GM18951 (cell line): ENCODE results near the gene CARS2.
A peak's percentile ranks its signal among the peaks of the same experiment; 100 is the strongest.
"Not testable (repeated sequence)": the region's sequence is repeated elsewhere in the genome, so short reads cannot be mapped to it uniquely, and the experiment has no call there.

Experiments
- POLR2A ChIP-seq: IDR thresholded peaks from 4 replicates; pipeline ENCODE4 v1.6.1; 2011; ENCODE audit warnings: mild to moderate bottlenecking; ENCODE audit not compliant: insufficient read length, insufficient read depth; ENCODE audit errors: extremely low read depth
- in situ Hi-C: fragments of 300-500 bp; cut with MboI; formaldehyde crosslinking; loops from one replicate; pipeline ENCODE4 v1.12.0; 2022; ENCODE audit warnings: low sequenced_read_pairs, mixed read lengths, inconsistent platforms; ENCODE audit not compliant: unreplicated experiment

CARS2 gene

DNA sequence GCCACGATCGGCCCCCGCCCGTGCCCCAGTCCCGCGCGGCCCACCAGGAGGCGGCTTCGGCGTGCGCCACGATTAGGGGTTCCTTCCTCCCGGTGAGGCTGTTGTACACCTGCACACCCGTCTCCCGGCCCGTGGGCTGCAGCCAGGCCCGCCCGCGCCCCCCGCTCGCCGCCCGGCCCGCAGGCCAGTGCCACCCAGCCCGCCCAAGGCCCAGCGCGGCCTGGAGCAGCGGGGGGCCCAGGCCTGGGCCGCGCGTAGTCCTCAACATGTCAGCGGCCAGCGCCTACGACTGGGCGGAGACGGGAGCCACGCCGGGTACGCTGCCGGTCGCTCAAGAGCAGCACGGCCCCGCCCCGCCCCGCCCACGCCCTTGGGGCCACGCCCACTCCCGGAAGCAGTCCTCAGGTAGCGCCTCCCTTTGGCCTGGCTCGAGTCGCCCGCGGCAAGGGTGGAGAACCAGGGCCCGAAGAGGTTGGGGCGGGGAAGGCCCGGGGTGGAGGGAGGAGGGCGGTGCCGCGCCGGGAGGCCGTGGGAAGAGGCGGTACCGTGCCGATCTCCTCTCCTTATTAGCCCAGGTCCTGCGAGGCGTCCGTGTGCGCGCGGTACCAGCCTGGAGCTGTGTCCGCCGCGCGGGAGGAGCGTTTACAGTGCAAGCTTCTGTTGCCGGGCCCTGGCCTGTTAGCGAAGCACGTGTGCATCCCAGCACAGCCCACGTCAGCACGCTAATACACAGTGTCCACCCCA is at the start of gene CARS2:
Gene CARS2, minus strand, starts transcription at position 291 of the 744 bp plus-strand sequence. Its CDS starts 23 bp downstream, at position 268.
- in situ Hi-C loops: no loop called here

DNA sequence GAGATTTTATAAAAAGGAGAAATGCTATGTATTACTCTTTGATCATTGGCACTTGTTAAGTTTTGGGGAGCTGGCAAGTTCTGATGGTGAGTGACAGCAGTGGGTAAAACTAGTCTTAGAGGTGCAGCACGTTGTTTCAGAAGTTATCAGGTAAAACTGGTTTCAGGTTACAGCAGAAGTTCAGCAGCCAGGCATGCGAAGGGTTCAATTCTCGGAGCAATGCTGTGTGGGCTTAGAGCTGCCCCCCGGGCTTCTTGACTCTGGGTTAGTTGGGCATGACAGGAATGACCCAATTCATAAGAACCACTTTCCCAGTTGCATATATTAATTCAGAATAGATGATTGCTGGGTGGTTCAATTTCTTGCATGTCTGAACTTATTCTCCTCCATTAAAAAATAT is 42.4 kb upstream of the CARS2 start:
- TF ChIP-seq POLR2A: no peak
- in situ Hi-C loops: no loop called here

More for the DNA sequence above, at the start of gene CARS2:
- peak; percentile 85 for TF ChIP-seq POLR2A

DNA sequence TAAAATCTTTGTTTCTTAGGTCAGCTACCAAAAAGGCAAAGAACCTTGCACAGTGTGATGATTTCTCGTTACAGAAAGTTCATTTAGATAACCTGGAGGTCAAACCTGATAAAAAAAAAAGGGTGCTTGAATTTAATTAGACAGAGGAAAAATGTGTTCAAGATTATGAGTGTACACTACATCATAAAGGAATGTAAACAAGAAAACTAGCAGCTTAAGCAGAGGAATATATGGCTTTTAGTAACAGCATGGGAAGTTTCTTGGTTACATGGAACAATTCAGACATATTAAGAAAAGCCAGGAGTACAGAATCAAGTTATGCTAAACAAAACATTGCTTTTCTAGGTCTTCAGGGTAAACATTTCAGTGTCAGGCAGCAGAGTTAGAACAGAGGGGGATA is 40.5 kb upstream of the CARS2 start:
- in situ Hi-C loops: no loop called here
- no peak for TF ChIP-seq POLR2A

DNA sequence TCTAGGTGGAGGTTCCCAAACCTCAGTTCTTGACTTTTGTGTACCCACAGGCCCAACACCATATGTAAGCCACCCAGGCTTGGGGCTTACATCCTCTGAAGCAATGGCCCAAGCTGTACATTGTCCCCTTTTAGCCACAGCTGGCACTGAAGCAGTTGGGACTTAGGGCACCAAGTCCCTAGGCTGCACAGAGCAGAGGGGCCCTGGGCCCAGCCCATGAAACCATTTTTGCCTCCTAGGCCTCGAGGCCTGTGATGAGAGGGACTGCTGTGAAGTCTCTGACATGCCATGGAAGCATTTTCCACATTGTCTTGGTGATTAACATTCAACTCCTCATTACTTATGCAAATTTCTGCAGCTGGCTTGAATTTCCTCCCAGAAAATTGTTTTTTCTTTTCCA is 37.8 kb upstream of the CARS2 start:
- in situ Hi-C loops: no loop called here
- no peak for TF ChIP-seq POLR2A

GRCh38 chr13:110737555-110737954 is 31.6 kb upstream of the CARS2 start:
- in situ Hi-C loops: no loop called here

DNA sequence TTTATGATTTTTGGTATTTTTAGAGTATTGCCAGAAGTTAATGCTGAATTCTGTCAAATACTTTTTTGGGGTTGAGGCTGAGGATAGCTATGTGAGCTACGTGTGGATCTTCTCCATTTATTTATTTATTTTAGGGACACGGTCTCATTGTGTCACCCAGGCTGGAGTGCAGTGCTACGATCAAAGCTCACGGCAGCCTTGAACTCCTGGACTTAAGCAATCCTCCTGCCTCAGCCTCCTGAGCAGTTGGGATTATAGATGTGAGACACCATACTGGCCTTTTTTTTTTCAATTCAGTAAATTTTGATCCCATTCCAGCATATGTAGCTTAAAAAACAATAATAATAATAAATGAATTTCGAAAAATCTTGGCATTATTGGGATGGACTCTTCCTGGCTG is 28.6 kb upstream of the CARS2 start:
- in situ Hi-C loops: no loop called here
- TF ChIP-seq POLR2A: no peak

More at GRCh38 chr13:110737555-110737954, 31.6 kb upstream of the CARS2 start:
- no peak for TF ChIP-seq POLR2A

DNA sequence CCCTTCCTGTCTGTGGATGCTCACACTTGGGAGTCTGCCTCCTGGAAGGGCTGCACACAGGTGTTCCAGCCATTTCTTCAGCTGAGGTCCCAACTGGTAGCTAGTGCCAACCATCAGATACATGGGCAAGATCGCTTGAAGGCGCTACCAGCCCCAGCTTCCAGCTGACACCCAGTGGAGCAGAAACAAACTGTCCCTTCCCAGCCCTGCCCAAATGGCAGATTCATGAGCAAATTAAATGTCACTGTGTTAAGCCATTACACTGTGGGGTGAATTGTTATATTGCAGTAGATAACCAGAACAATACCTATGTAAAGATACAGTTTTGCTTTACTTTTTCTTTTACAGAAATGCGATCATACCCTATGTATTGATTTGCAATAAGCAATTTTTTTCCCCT is 25.2 kb upstream of the CARS2 start:
- in situ Hi-C loops: no loop called here
- TF ChIP-seq POLR2A: no peak

- in situ Hi-C loops: no loop called here
- no peak for TF ChIP-seq POLR2A
Observed at GRCh38 chr13:110726726-110727125, 20.8 kb upstream of the CARS2 start.

DNA sequence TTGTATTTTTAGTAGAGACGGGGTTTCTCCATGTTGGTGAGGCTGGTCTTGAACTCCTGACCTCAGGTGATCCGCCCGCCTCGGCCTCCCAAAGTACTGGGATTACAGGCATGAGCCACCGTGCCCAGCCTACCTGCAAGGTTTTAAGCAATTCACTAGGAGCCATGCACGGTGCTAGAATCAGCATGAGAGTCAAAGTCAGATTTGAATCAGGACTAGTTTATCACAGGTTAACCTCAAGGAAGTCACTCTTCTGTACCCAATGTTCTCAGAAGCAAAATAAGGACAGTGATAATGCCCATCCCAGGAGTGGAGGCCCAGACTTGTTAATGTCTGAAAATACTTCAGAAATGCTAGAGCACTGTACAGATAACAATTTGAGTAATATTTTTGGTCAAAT is 20.2 kb upstream of the CARS2 start:
- in situ Hi-C loops: not testable (repeated sequence)

- TF ChIP-seq POLR2A: no peak
- in situ Hi-C loops: no loop called here
Observed at GRCh38 chr13:110723598-110723997, 17.7 kb upstream of the CARS2 start.

- TF ChIP-seq POLR2A: no peak
- in situ Hi-C loops: no loop called here
Observed at GRCh38 chr13:110722971-110723370, 17.1 kb upstream of the CARS2 start.

GRCh38 chr13:110719036-110719710 is 13.3 kb upstream of the CARS2 start:
- no peak for TF ChIP-seq POLR2A
- in situ Hi-C loops: no loop called here

DNA sequence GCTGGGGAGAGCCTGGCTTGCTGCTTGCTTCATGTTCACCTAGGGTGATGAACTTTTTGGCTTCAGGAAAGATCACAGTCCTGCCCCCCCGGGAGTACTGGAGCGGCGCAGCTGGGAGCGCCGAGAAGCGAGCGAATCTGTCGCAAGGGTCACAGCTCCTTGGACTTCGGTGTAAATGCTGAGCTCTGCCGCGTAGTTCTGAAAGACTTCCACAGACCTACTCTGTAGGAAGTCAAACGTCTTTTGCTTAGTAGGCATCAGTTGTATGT is 10.3 kb upstream of the CARS2 start:
- no peak for TF ChIP-seq POLR2A
- in situ Hi-C loops: no loop called here
